HEK293T (cell line): ENCODE data around the gene FRMD1.

Experiments
- CTCF ChIA-PET: fragments of 350-600 bp; formaldehyde crosslinking; extraction: SDS; loops from one replicate; lab custom pipeline; 2021; ENCODE audit warnings: antibody characterized with exemption, inconsistent platforms; lab: Yijun Ruan, JAX
- POLR2A ChIA-PET: fragments of 350-600 bp; formaldehyde crosslinking; extraction: SDS; loops from one replicate; lab custom pipeline; 2020; ENCODE audit warnings: antibody characterized with exemption, inconsistent platforms; lab: Yijun Ruan, JAX
- DNase-seq: peaks from one replicate; pipeline ENCODE4 v3.0.0; 2012; ENCODE audit warnings: mixed read lengths; ENCODE audit errors: extremely low spot score
- ARNT ChIP-seq: fragments of 450-650 bp; IDR thresholded peaks from 2 replicates; pipeline ENCODE4 v1.6.1; 2017; ENCODE audit warnings: mild to moderate bottlenecking
- BHLHE40 ChIP-seq: fragments of 450-650 bp; IDR thresholded peaks from 2 replicates; pipeline ENCODE4 v1.6.1; 2016; ENCODE audit warnings: mild to moderate bottlenecking, moderate library complexity, borderline replicate concordance
- CTBP1 ChIP-seq: fragments of 450-650 bp; IDR thresholded peaks from 2 replicates; pipeline ENCODE4 v1.6.1; 2016; ENCODE audit warnings: borderline replicate concordance
- ELF4 ChIP-seq: fragments of 450-650 bp; IDR thresholded peaks from 2 replicates; pipeline ENCODE4 v1.6.1; 2017; ENCODE audit warnings: antibody characterized with exemption
- FOXA1 ChIP-seq: fragments of 450-650 bp; IDR thresholded peaks from 2 replicates; pipeline ENCODE4 v1.6.1; 2016; ENCODE audit warnings: mild to moderate bottlenecking
- FOXK2 ChIP-seq: fragments of 450-650 bp; IDR thresholded peaks from 2 replicates; pipeline ENCODE4 v1.6.1; 2016; ENCODE audit warnings: mild to moderate bottlenecking
- FOXM1 ChIP-seq: fragments of 450-650 bp; IDR thresholded peaks from 2 replicates; pipeline ENCODE4 v1.6.1; 2017; ENCODE audit warnings: mild to moderate bottlenecking, borderline replicate concordance
- HDGF ChIP-seq: fragments of 450-650 bp; IDR thresholded peaks from 2 replicates; pipeline ENCODE4 v1.6.1; 2017; ENCODE audit warnings: antibody characterized with exemption, borderline replicate concordance
- L3MBTL2 ChIP-seq: fragments of 450-650 bp; conservative IDR thresholded peaks from 2 replicates; pipeline ENCODE4 v1.6.1; 2016; ENCODE audit warnings: mild to moderate bottlenecking
- LEF1 ChIP-seq: fragments of 450-650 bp; IDR thresholded peaks from 2 replicates; pipeline ENCODE4 v1.6.1; 2017; ENCODE audit warnings: mild to moderate bottlenecking, borderline replicate concordance
- NFRKB ChIP-seq: fragments of 450-650 bp; IDR thresholded peaks from 2 replicates; pipeline ENCODE4 v1.6.1; 2016; ENCODE audit warnings: mild to moderate bottlenecking, moderate library complexity
- PKNOX1 ChIP-seq: fragments of 450-650 bp; IDR thresholded peaks from 2 replicates; pipeline ENCODE4 v1.6.1; 2016
- SP1 ChIP-seq: fragments of 450-650 bp; IDR thresholded peaks from 2 replicates; pipeline ENCODE4 v1.6.1; 2017
- SUZ12 ChIP-seq: fragments of 450-650 bp; IDR thresholded peaks from 2 replicates; pipeline ENCODE4 v1.6.1; 2016; ENCODE audit warnings: mild to moderate bottlenecking
- TARDBP ChIP-seq: fragments of 450-650 bp; IDR thresholded peaks from 2 replicates; pipeline ENCODE4 v1.6.1; 2016
- ZNF384 ChIP-seq: fragments of 450-650 bp; IDR thresholded peaks from 2 replicates; pipeline ENCODE4 v1.6.1; 2016

Gene FRMD1

GRCh38 chr6:168088161-168089053 is 9.4 kb upstream of the FRMD1 start:
- CTCF ChIA-PET = interaction anchor here (0.9 to 1.3 kb wide), 2 partner anchors 15 to 45 kb away, joined by 3 to 5 read pairs; no protein-coding TSS in a partner anchor
- no peak for DNase-seq
- no peak for TF ChIP-seq L3MBTL2
- TF ChIP-seq FOXA1 = no peak
- TF ChIP-seq HDGF = no peak
- no peak for TF ChIP-seq ZNF384
- no peak for TF ChIP-seq ELF4

GRCh38 chr6:168087436-168088160 is 8.6 kb upstream of the FRMD1 start:
- TF ChIP-seq PKNOX1 = no peak
- TF ChIP-seq LEF1 = no peak
- no peak for TF ChIP-seq FOXA1
- no peak for TF ChIP-seq L3MBTL2
- TF ChIP-seq SUZ12 = no peak
- TF ChIP-seq NFRKB = no peak
- no peak for TF ChIP-seq FOXK2
- TF ChIP-seq CTBP1 = no peak
- no peak for TF ChIP-seq ELF4
- no peak for TF ChIP-seq HDGF
- DNase-seq = no peak
- ChIA-PET CTCF (interaction anchor here (1.3 kb wide), 1 partner anchor 46 kb away, joined by 5 read pairs; no protein-coding TSS in a partner anchor), POLR2A (no interaction called here)

More at GRCh38 chr6:168088161-168089053, 9.4 kb upstream of the FRMD1 start:
- POLR2A ChIA-PET = no interaction called here

- TF ChIP-seq ARNT (no peak), SP1 (no peak), TARDBP (no peak), FOXA1 (no peak), L3MBTL2 (no peak), HDGF (no peak), FOXK2 (no peak), NFRKB (no peak), CTBP1 (no peak), BHLHE40 (no peak), ZNF384 (no peak), SUZ12 (no peak), PKNOX1 (no peak), ELF4 (no peak), LEF1 (no peak), FOXM1 (no peak)
- ChIA-PET CTCF (no interaction called here), POLR2A (no interaction called here)
- DNase-seq = no peak
Observed at GRCh38 chr6:168086616-168087015, 7.6 kb upstream of the FRMD1 start.

GRCh38 chr6:168086066-168086465 is 7.1 kb upstream of the FRMD1 start:
- POLR2A ChIA-PET = no interaction called here
- no peak for DNase-seq
- TF ChIP-seq ELF4 (no peak), HDGF (no peak), L3MBTL2 (no peak), CTBP1 (no peak), TARDBP (no peak), LEF1 (no peak), FOXA1 (no peak), ZNF384 (no peak), ARNT (no peak), FOXK2 (no peak), SP1 (no peak), FOXM1 (no peak), PKNOX1 (no peak), SUZ12 (no peak), BHLHE40 (no peak), NFRKB (no peak)
- CTCF ChIA-PET = no interaction called here

GRCh38 chr6:168084465-168085160 is 5.6 kb upstream of the FRMD1 start:
- DNase-seq = no peak
- no peak for TF ChIP-seq FOXK2
- no peak for TF ChIP-seq SUZ12
- TF ChIP-seq L3MBTL2 = no peak
- TF ChIP-seq BHLHE40 = no peak
- no peak for TF ChIP-seq CTBP1
- no peak for TF ChIP-seq ARNT
- ChIA-PET POLR2A (no interaction called here), CTCF (no interaction called here)
